ENCODE data around the gene RYR3. TPM values are rescaled to one million over a fixed set of nuclear protein-coding genes. Genes with fewer than 3 reads are reported as not detected.

RYR3 gene
- total RNA-seq, 1 donor from 2014 or later: 0.32 TPM

DNA sequence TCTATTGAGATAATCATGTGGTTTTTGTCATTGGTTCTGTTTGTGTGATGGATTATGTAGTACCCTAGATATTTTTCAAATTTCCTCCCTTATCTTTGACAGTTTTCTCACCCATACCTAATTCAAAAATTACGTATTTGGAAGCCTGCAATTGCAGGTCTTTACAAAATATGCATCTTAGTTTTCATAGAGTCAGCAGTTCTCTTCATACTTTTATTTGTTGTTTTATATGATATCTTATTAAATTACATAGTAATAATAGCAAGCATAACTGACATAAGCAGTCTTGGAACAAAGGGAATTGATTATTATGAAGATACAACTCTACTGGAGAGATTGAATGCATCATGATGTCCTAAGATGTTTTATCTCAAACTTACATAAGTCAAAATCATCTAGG, 442.2 kb downstream of the RYR3 start:
- TF ChIP-seq, protein P1, sequence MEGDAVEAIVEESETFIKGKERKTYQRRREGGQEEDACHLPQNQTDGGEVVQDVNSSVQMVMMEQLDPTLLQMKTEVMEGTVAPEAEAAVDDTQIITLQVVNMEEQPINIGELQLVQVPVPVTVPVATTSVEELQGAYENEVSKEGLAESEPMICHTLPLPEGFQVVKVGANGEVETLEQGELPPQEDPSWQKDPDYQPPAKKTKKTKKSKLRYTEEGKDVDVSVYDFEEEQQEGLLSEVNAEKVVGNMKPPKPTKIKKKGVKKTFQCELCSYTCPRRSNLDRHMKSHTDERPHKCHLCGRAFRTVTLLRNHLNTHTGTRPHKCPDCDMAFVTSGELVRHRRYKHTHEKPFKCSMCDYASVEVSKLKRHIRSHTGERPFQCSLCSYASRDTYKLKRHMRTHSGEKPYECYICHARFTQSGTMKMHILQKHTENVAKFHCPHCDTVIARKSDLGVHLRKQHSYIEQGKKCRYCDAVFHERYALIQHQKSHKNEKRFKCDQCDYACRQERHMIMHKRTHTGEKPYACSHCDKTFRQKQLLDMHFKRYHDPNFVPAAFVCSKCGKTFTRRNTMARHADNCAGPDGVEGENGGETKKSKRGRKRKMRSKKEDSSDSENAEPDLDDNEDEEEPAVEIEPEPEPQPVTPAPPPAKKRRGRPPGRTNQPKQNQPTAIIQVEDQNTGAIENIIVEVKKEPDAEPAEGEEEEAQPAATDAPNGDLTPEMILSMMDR (IDR thresholded peaks at IDR 0.05): no peak
- no peak overlapping the region for H3K4me3 ChIP-seq
- ATAC-seq: no peak
- no peaks in the 10 kb centered on the region for H3K27me3 ChIP-seq (ENCODE audit: low read depth)
- no peak for DNase-seq
- H3K4me1 ChIP-seq: no peaks in the 10 kb centered on the region
- H3K36me3 ChIP-seq: no peaks in the 10 kb centered on the region
- intact Hi-C loops (cut with DNase I): no loop called here
- H3K9me3 ChIP-seq: no peaks in the 10 kb centered on the region
- H3K27ac ChIP-seq: no peak overlapping the region

DNA sequence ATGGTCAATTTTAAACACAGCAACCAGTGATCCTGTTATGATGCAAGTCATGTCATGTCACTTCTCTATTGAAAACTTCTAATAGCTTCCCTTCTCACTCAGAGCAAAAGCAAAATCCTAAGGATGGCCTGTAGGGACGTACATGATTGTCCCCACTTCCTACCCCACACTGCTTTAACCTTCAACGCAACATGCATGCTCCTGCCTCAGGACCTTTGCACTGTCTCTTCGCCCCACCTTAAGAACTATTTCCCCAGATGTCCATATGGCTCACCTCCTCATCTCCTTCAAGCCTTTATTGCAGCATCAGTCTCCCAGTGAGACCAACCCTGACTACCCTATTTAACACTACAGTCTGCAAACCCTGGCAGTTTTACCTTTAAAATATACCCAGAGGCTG, 443.5 kb downstream of the RYR3 start:
- DNase-seq: no peak
- intact Hi-C loops (cut with DNase I): no loop called here
- no peak for ATAC-seq

DNA sequence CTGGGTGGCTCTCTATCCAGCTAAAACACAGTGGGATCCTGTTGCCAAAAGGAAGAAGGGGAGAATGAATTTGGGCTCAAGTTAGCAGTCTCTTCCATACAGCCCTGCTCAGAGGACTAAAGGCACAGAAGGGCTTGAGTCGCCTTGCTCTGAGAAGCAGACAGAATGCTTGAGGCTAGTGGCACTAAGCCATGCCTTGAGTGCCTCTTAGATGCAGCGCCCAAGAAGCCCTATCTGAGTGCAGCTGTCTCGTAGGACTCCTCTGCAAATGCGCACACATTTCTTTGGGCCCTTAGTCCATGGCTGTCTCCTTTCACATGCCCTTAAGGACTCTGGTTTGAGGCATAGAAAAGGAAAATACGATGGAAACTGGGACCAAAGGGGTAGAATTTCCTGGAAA, 446.2 kb downstream of the RYR3 start:
- peak; percentile 49 for DNase-seq
- H3K4me1 ChIP-seq: no peaks in the 10 kb centered on the region
- intact Hi-C loops (cut with DNase I): no loop called here
- no peaks in the 10 kb centered on the region for H3K9me3 ChIP-seq
- peak; percentile 60 to 71 for ATAC-seq
- no peak overlapping the region for H3K27ac ChIP-seq
- no peaks in the 10 kb centered on the region for H3K36me3 ChIP-seq
- H3K4me3 ChIP-seq: no peak overlapping the region
- no peaks in the 10 kb centered on the region for H3K27me3 ChIP-seq (ENCODE audit: low read depth)
- TF ChIP-seq, protein P1 (IDR thresholded peaks at IDR 0.05): no peak

More for the DNA sequence above, 443.5 kb downstream of the RYR3 start:
- Histone ChIP-seq H3K36me3 (no peaks in the 10 kb centered on the region), H3K4me3 (no peak overlapping the region), H3K27me3 (ENCODE audit: low read depth) (no peaks in the 10 kb centered on the region), H3K27ac (no peak overlapping the region), H3K9me3 (no peaks in the 10 kb centered on the region), H3K4me1 (no peaks in the 10 kb centered on the region)
- TF ChIP-seq, protein P1 (IDR thresholded peaks at IDR 0.05): no peak

DNA sequence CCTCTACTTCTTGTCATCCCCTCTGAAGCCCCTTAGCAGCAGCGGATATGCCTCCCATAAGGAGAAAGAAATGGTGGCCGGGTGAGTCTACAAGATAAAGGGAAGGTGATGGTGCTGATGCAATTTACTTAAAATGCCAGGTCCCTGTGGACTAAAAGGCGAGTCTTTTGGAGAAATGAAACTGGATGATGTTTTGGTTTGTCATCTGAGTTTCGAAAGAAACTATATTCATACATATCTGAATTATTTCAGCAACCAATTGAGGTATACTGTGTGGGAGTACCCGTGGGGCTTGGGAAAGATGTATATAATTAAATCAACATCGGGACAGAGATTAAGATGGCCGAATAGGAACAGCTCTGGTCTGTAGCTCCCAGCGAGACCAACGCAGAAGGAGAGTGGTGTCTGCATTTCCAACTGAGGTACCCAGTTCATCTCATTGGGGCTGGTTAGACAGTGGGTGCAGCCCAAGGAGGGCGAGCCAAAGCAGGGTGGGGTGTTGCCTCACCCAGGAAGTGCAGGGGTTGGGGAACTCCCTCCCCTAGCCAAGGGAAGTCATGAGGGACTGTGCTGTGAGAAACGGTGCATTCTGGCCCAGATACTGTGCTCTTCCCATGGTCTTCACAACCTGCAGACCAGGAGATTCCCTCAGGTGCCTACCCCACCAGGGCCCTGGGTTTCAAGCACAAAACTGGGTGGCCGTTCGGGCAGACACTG, 446.9 kb downstream of the RYR3 start:
- ATAC-seq (no peak), DNase-seq (no peak)
- TF ChIP-seq, protein P1 (IDR thresholded peaks at IDR 0.05): no peak
- Histone ChIP-seq H3K4me1 (no peaks in the 10 kb centered on the region), H3K27me3 (ENCODE audit: low read depth) (no peaks in the 10 kb centered on the region), H3K9me3 (no peaks in the 10 kb centered on the region), H3K27ac (no peak overlapping the region), H3K36me3 (no peaks in the 10 kb centered on the region), H3K4me3 (no peak overlapping the region)
- intact Hi-C loops (cut with DNase I): no loop called here

DNA sequence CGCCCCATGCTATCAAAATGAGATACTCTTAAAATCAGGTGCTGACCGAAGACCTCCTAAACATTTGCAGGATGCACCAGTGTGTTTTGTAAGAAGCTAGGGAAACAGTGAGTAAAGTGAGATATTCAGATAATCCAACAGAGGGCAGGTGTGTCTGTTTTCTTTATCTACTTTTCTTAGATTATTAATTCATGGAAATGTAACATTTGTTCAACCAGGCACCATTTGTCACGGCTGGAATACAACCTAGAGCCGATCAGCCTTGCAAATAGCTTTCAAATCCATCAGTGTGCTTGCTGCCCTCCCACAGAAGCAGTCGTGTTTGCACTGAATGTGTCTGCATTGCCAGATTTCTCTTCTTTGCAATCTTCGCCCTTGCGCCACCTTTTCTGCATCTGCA, 455.6 kb downstream of the RYR3 start:
- Histone ChIP-seq H3K27ac (no peak overlapping the region), H3K4me3 (no peak overlapping the region), H3K9me3 (no peaks in the 10 kb centered on the region), H3K4me1 (no peaks in the 10 kb centered on the region), H3K36me3 (no peaks in the 10 kb centered on the region), H3K27me3 (ENCODE audit: low read depth) (no peaks in the 10 kb centered on the region)
- ATAC-seq (no peak), DNase-seq (no peak)
- TF ChIP-seq, protein P1 (IDR thresholded peaks at IDR 0.05): no peak
- intact Hi-C loops (cut with DNase I): no loop called here
